Endothelial cell of umbilical vein (primary cell): ENCODE measurements around the gene TRIM22. TPM values are rescaled to one million over a fixed set of nuclear protein-coding genes. Genes with fewer than 3 reads are reported as not detected.
"Not testable (repeated sequence)": the region's sequence is repeated elsewhere in the genome, so short reads cannot be mapped to it uniquely, and the experiment has no call there.

Experiments
- BruUV-seq: library from RNA; stranded (reverse); fragments of 400-500 nt; replicated peaks from 2 replicates; lab custom pipeline; 2021; lab: Mats Ljungman, UMichigan
- CTCF ChIA-PET: fragments of 300-600, 350-600 bp; sonication (Branson Sonifier 250); formaldehyde crosslinking; loops from one replicate; lab custom pipeline; 2021; ENCODE audit warnings: antibody characterized with exemption, inconsistent platforms; lab: Charles Lee
- POLR2A ChIA-PET: fragments of 300-600, 350-600 bp; sonication (Branson Sonifier 250); formaldehyde crosslinking; loops from one replicate; lab custom pipeline; 2021; ENCODE audit warnings: antibody characterized with exemption, inconsistent platforms; lab: Charles Lee
- DNase-seq: peaks from one replicate; pipeline ENCODE4 v3.0.0-alpha.2; 2011; ENCODE audit warnings: low read depth, low spot score
- FAIRE-seq: peaks from 2 replicates; lab custom pipeline; 2011; peaks lifted over from hg19 to GRCh38; lab: Jason Lieb, UNC
- H2AFZ ChIP-seq: 2 replicates; pipeline ENCODE4 v1.6.0; 2012; ENCODE audit warnings: low read depth, low read length, control low read depth, inconsistent platforms
- H3K27ac ChIP-seq: 2 replicates; pipeline ENCODE4 v1.5.1; 2011; ENCODE audit warnings: low read depth, mild to moderate bottlenecking, control low read depth, low read length, moderate library complexity; ENCODE audit not compliant: insufficient read depth
- H3K27me3 ChIP-seq, 2 experiments: 2 replicates each; pipeline versions ENCODE4 v1.6.0 to v1.6.1; 2011; ENCODE audit warnings: low read length in 2 of 2, mixed read lengths in 1 of 2; ENCODE audit not compliant: control insufficient read depth in 2 of 2, insufficient read depth in 2 of 2
- H3K36me3 ChIP-seq, 2 experiments: 2 replicates in 1 of 2; 3 replicates in 1 of 2; pipeline ENCODE4 v1.5.1; 2011; ENCODE audit warnings: low read length in 2 of 2, mild to moderate bottlenecking in 1 of 2, moderate library complexity in 1 of 2; ENCODE audit not compliant: control insufficient read depth in 2 of 2, insufficient read depth in 2 of 2; ENCODE audit errors: extremely low read depth in 1 of 2
- H3K4me1 ChIP-seq: 3 replicates; pipeline ENCODE4 v1.5.1; 2011; ENCODE audit warnings: mild to moderate bottlenecking, low read length; ENCODE audit not compliant: control insufficient read depth, insufficient read depth; ENCODE audit errors: extremely low read depth
- H3K4me2 ChIP-seq: 2 replicates; pipeline ENCODE4 v1.6.1; 2011; ENCODE audit warnings: low read length, control low read depth, mixed read lengths; ENCODE audit not compliant: insufficient read depth
- H3K4me3 ChIP-seq, 3 experiments: fragments of 200-600 bp in 1 of 3; sonication (generic), shearing (Covaris generic) in 1 of 3; replicated peaks in 1 of 3; 2 replicates each; pipeline ENCODE4 v1.5.1; 2011 to 2016; ENCODE audit warnings: control low read depth in 3 of 3, low read length in 3 of 3, mild to moderate bottlenecking in 2 of 3, inconsistent platforms in 1 of 3, low read depth in 1 of 3, moderate library complexity in 1 of 3; ENCODE audit not compliant: insufficient read depth in 1 of 3
- H3K79me2 ChIP-seq: 2 replicates; pipeline ENCODE4 v1.6.0; 2012; ENCODE audit warnings: low read length, inconsistent platforms; ENCODE audit not compliant: control insufficient read depth, insufficient read depth
- H3K9ac ChIP-seq: replicated peaks from 2 replicates; pipeline ENCODE3; 2011; ENCODE audit warnings: low read length, control low read depth; ENCODE audit not compliant: insufficient read depth; ENCODE audit errors: extremely low read depth
- H3K9me1 ChIP-seq: replicated peaks from 3 replicates; pipeline ENCODE4 v1.6.0; 2011; ENCODE audit warnings: mild to moderate bottlenecking, low read length; ENCODE audit not compliant: control insufficient read depth, insufficient read depth; ENCODE audit errors: extremely low read depth
- H3K9me3 ChIP-seq: replicated peaks from 2 replicates; pipeline ENCODE4 v1.5.1; 2012; ENCODE audit warnings: low read length, inconsistent platforms; ENCODE audit not compliant: control insufficient read depth, insufficient read depth
- H4K20me1 ChIP-seq: replicated peaks from 2 replicates; pipeline ENCODE3; 2011; ENCODE audit warnings: mild to moderate bottlenecking, low read length; ENCODE audit not compliant: control insufficient read depth, insufficient read depth; ENCODE audit errors: extremely low read depth
- EZH2 ChIP-seq: IDR thresholded peaks from 2 replicates; pipeline ENCODE4 v1.6.1; 2012; ENCODE audit warnings: borderline replicate concordance, low read depth, mild to moderate bottlenecking, moderate library complexity, low read length, inconsistent platforms; ENCODE audit not compliant: severe bottlenecking
- FOS ChIP-seq: IDR thresholded peaks from 2 replicates; pipeline ENCODE4 v1.6.1; 2011; ENCODE audit warnings: mild to moderate bottlenecking, low read length, moderate library complexity, borderline replicate concordance; ENCODE audit not compliant: insufficient read depth
- GATA2 ChIP-seq: IDR thresholded peaks from 2 replicates; pipeline ENCODE4 v1.7.0; 2011; ENCODE audit warnings: low read depth, mild to moderate bottlenecking, moderate library complexity, mixed read lengths, low read length; ENCODE audit not compliant: insufficient read length, insufficient read depth
- JUN ChIP-seq: IDR thresholded peaks from 2 replicates; pipeline ENCODE4 v1.6.1; 2011; ENCODE audit warnings: borderline replicate concordance, low read depth; ENCODE audit not compliant: insufficient read length, insufficient read depth
- MYC ChIP-seq: IDR thresholded peaks from one replicate; pipeline ENCODE4 v1.6.1; 2011; ENCODE audit warnings: mild to moderate bottlenecking, low read depth, low read length
- POLR2A ChIP-seq: IDR thresholded peaks from 2 replicates; pipeline ENCODE4 v1.6.1; 2012; ENCODE audit warnings: low read depth, mild to moderate bottlenecking, control low read depth, low read length
- POLR2AphosphoS5 ChIP-seq: IDR thresholded peaks from 2 replicates; pipeline ENCODE4 v1.6.1; 2012; ENCODE audit warnings: low read depth, mild to moderate bottlenecking, control low read depth, low read length, moderate library complexity; ENCODE audit not compliant: insufficient read depth
- dilution Hi-C: fragments of 300-500 bp; cut with MboI; formaldehyde crosslinking; loops from one replicate; pipeline ENCODE4 v1.15.0; 2019; ENCODE audit warnings: low sequenced_read_pairs; ENCODE audit not compliant: extremely low pct_ligation_motif_present
- intact Hi-C: fragments of 100-400 bp; cut with micrococcal nuclease; formaldehyde crosslinking; loops from one replicate; pipeline ENCODE4 v1.10.0; 2022
- polyA plus RNA-seq, 4 experiments: library from polyadenylated mRNA; depleted of rRNA in 3 of 4; stranded (reverse) in 3 of 4; unstranded in 1 of 4; fragments of >200 nt; gene quantifications; 2 replicates each; pipeline versions ENCODE4 v1.2.1 to v1.2.3, GENCODE V29; 2011 to 2012; ENCODE audit warnings: missing spikeins in 1 of 4
- total RNA-seq: library from RNA; stranded (reverse); gene quantifications from 2 replicates; pipeline ENCODE4 v1.2.3, GENCODE V29; 2021
- TF ChIP-seq, protein P1 (sequence below): IDR thresholded peaks from 2 replicates; pipeline ENCODE4 v1.6.1; 2011; ENCODE audit not compliant: insufficient read depth, insufficient read length
- TF ChIP-seq, protein P2 (sequence below), 2 donors: IDR thresholded peaks; 1 replicate in 1 of 2; 2 replicates in 1 of 2; pipeline ENCODE4 v1.5.1; 2011; ENCODE audit warnings: low read length in 2 of 2, mild to moderate bottlenecking in 2 of 2, moderate library complexity in 2 of 2, control low read depth in 1 of 2, inconsistent platforms in 1 of 2, low read depth in 1 of 2; ENCODE audit not compliant: insufficient read depth in 1 of 2; ENCODE audit errors: extremely low read depth in 1 of 2

The TRIM22 gene
- total and polyA plus RNA-seq, 2 donors (not counting 3 experiments of a cell fraction or from before 2014, with no cell fraction given) = 73.5 to 110 TPM

DNA sequence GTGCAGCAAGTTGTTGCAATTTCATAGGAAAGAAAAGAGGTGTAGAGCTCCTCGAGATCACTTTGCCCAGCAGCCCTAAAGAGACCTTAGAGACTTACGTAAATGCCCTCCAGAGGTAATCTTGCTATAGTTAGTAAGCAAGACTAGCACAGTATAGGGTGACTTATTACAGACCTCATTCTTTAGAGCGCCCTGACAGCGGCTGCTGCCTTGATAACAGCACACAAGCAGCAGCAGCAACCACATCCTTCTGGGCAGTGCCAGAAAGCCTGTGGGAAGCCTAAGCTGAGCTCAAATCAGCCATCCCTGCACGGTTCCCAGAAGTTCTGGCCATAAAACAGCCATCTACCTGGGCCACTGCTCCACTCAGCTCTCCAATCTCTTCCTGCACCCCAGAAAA is 24.1 kb downstream of the TRIM22 start:
- POLR2A ChIA-PET = no interaction called here
- no peaks in the 10 kb centered on the region for H3K4me1 ChIP-seq
- H3K4me3 ChIP-seq = no peak overlapping the region
- CTCF ChIA-PET = interaction anchor here (1.1 to 2.7 kb wide), 4 partner anchors 29 to 237 kb away, joined by 3 to 10 read pairs (median 6); partner anchors contain the start of gene TRIM5
- FAIRE-seq (no peak), DNase-seq (no peak)
- intact Hi-C loops = no loop called here
- BruUV-seq = no TSS peak
- peaks cover 0 to 2% of the 10 kb centered on the region in 2 experiments for H3K36me3 ChIP-seq
- dilution Hi-C loops = no loop called here
- H3K9me3 ChIP-seq = no peaks in the 10 kb centered on the region
- no peak overlapping the region for H3K4me2 ChIP-seq
- H2AFZ ChIP-seq = no peak overlapping the region
- no peaks in the 10 kb centered on the region for H3K9me1 ChIP-seq
- TF ChIP-seq, protein P1, sequence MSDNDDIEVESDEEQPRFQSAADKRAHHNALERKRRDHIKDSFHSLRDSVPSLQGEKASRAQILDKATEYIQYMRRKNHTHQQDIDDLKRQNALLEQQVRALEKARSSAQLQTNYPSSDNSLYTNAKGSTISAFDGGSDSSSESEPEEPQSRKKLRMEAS = no peak
- TF ChIP-seq GATA2 = no peak
- TF ChIP-seq POLR2AphosphoS5 = no peak
- no peak for TF ChIP-seq EZH2
- no peak for TF ChIP-seq JUN
- no peak for TF ChIP-seq MYC
- no peak for TF ChIP-seq POLR2A
- TF ChIP-seq FOS = no peak
- TF ChIP-seq, protein P2, sequence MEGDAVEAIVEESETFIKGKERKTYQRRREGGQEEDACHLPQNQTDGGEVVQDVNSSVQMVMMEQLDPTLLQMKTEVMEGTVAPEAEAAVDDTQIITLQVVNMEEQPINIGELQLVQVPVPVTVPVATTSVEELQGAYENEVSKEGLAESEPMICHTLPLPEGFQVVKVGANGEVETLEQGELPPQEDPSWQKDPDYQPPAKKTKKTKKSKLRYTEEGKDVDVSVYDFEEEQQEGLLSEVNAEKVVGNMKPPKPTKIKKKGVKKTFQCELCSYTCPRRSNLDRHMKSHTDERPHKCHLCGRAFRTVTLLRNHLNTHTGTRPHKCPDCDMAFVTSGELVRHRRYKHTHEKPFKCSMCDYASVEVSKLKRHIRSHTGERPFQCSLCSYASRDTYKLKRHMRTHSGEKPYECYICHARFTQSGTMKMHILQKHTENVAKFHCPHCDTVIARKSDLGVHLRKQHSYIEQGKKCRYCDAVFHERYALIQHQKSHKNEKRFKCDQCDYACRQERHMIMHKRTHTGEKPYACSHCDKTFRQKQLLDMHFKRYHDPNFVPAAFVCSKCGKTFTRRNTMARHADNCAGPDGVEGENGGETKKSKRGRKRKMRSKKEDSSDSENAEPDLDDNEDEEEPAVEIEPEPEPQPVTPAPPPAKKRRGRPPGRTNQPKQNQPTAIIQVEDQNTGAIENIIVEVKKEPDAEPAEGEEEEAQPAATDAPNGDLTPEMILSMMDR (IDR thresholded peaks at IDR 0.05; ENCODE audit: extremely low read depth in 1 of 2, insufficient read depth in 1 of 2, low read depth in 1 of 2, low read length in 2 of 2) = no peak
- no peak overlapping the region for H3K9ac ChIP-seq
- H4K20me1 ChIP-seq = no peaks in the 10 kb centered on the region
- H3K27ac ChIP-seq = no peak overlapping the region
- H3K27me3 ChIP-seq = no peaks in the 10 kb centered on the region
- H3K79me2 ChIP-seq = no peaks in the 10 kb centered on the region

DNA sequence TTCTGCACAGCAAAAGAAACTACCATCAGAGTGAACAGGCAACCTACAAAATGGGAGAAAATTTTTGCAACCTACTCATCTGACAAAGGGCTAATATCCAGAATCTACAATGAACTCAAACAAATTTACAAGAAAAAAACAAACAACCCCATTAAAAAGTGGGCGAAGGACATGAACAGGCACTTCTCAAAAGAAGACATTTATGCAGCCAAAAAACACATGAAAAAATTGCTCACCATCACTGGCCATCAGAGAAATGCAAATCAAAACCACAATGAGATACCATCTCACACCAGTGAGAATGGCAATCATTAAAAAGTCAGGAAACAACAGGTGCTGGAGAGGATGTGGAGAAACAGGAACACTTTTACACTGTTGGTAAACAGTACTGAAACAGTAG is 26.9 kb downstream of the TRIM22 start:
- H3K36me3 ChIP-seq, H3K9me1 ChIP-seq, H3K27ac ChIP-seq, BruUV-seq, CTCF ChIA-PET, H3K79me2 ChIP-seq, H3K4me1 ChIP-seq, H3K9me3 ChIP-seq, H3K27me3 ChIP-seq, dilution Hi-C loops, DNase-seq, H2AFZ ChIP-seq, H3K9ac ChIP-seq, H3K4me3 ChIP-seq, FAIRE-seq, intact Hi-C loops, POLR2A ChIA-PET, H4K20me1 ChIP-seq, H3K4me2 ChIP-seq: not testable (repeated sequence)
